Fibroblast of villous mesenchyme (primary cell): ENCODE results near the gene ZBTB20. TPM values are rescaled to one million over a fixed set of nuclear protein-coding genes. Genes with fewer than 3 reads are reported as not detected.

Experiments
- DNase-seq: peaks from one replicate; pipeline ENCODE4 v3.0.0-alpha.2; 2010; ENCODE audit warnings: low read depth
- H3K4me3 ChIP-seq: 2 replicates; pipeline ENCODE4 v1.5.1; 2011; ENCODE audit warnings: low read depth, mild to moderate bottlenecking, low read length
- total RNA-seq: library from RNA; depleted of rRNA; stranded (reverse); fragments of >200 nt; gene quantifications from 2 replicates; pipeline ENCODE4 v1.2.3, GENCODE V29; 2012
- TF ChIP-seq, protein P1 (sequence below): IDR thresholded peaks from 2 replicates; pipeline ENCODE4 v1.5.1; 2012; ENCODE audit warnings: low read depth, mild to moderate bottlenecking, low read length; ENCODE audit not compliant: insufficient read depth

The ZBTB20 gene
- total RNA-seq, 1 donor = 28.1 TPM

- TF ChIP-seq, protein P1, sequence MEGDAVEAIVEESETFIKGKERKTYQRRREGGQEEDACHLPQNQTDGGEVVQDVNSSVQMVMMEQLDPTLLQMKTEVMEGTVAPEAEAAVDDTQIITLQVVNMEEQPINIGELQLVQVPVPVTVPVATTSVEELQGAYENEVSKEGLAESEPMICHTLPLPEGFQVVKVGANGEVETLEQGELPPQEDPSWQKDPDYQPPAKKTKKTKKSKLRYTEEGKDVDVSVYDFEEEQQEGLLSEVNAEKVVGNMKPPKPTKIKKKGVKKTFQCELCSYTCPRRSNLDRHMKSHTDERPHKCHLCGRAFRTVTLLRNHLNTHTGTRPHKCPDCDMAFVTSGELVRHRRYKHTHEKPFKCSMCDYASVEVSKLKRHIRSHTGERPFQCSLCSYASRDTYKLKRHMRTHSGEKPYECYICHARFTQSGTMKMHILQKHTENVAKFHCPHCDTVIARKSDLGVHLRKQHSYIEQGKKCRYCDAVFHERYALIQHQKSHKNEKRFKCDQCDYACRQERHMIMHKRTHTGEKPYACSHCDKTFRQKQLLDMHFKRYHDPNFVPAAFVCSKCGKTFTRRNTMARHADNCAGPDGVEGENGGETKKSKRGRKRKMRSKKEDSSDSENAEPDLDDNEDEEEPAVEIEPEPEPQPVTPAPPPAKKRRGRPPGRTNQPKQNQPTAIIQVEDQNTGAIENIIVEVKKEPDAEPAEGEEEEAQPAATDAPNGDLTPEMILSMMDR = no peak
- H3K4me3 ChIP-seq = no peak overlapping the region
- no peak for DNase-seq
Observed at GRCh38 chr3:115169808-115170207, 22.7 kb upstream of the ZBTB20 start.

DNA sequence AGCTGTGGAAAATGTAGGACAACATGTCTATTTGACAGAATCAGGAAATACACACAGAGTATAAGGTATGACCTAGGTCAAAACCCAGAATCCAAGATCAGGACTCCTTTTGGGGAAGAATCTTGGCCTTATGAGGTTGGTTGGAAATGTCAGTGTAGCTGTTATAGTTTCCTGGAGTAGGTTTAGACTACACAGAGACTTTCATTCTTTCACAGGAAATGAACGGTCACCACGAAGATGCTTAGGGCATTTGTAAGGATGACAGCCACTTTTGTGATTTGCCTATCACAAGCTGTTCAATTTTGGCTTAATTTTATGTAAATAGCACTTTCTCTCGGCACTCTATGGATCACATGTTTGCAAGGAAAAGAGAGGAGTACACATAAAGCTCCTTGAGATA, 18.6 kb upstream of the ZBTB20 start:
- H3K4me3 ChIP-seq = no peak overlapping the region
- TF ChIP-seq, protein P1 = no peak
- DNase-seq = no peak

DNA sequence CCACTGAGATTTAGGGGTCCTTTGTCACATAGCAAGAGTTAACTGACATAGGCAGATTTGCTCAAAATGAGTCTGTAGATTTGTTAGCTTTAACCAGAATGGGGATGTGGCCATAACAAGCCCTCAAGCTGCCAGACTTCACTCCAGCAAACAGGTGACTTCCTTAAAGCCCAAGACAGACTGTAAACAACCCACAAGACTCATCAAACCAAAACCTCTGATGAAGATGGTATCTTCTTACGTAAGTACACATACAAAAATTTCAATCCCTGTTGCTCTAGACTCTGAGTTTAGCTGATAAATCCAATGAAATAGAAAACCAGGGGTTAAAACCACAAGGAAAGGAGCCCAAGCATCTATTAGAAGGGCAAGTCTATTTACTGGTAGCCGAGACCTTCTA, 18.2 kb upstream of the ZBTB20 start:
- no peak for DNase-seq
- TF ChIP-seq, protein P1 = no peak
- H3K4me3 ChIP-seq = no peak overlapping the region

GRCh38 chr3:115164374-115165221, 17.5 kb upstream of the ZBTB20 start:
- no peak overlapping the region for H3K4me3 ChIP-seq
- DNase-seq = no peak
- TF ChIP-seq, protein P1 = no peak

DNA sequence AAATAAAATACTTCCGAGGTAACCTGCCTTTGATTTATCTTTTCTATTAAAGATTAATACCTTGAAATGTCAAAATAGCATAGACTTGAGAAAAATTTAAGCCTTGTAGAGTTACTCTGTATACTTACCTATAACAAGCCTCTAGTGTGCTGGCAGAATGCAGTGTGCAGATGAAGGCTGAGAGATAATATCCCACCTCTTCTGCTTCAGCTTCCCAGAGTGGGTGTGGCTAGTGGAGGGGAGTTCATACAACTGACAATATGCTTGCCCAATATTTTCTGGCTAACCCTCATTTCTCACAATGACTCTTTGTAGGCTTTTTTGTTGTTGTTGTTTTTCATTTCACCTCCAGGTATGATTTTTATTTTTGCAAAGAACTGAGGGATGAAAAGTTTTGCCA, 15.7 kb upstream of the ZBTB20 start:
- no peak for DNase-seq
- H3K4me3 ChIP-seq = no peak overlapping the region
- TF ChIP-seq, protein P1 = no peak

DNA sequence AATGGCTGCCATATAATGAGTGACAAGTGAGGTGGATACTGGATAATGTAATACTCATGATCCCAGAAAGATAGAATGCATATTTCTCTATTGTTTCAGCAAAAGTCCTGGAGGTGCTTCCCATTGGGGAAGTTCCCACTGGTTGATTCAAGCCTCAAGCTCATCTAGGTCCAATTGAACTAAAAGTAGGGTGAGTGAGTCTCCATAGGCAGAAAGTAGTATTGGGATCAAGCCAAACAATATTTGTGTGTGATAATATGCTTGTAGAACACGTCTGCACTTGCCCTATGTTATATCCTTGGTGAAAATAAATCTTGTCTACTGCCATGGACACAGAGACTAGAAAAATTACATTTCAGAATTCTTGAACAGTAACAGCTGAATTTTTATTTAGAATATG, 14.8 kb upstream of the ZBTB20 start:
- no peak overlapping the region for H3K4me3 ChIP-seq
- TF ChIP-seq, protein P1 = no peak
- DNase-seq = no peak
